Esophagus muscularis mucosa (tissue), 4 donors: Measurements from ENCODE around the gene NUP93.

Experiments
- CTCF ChIP-seq, 3 experiments: fragments of 200-600 bp in 2 of 3; fragments of 450-650 bp in 1 of 3; sonication (generic) in 2 of 3; IDR thresholded peaks; one replicate each; pipeline ENCODE4 v1.5.1; 2017 to 2019; ENCODE audit warnings: antibody characterized with exemption in 3 of 3, mild to moderate bottlenecking in 2 of 3, moderate library complexity in 1 of 3
- EP300 ChIP-seq: sonication (generic); formaldehyde crosslinking; IDR thresholded peaks from one replicate; pipeline ENCODE4 v1.6.1; 2017; ENCODE audit warnings: antibody characterized with exemption
- POLR2AphosphoS5 ChIP-seq, 2 donors: sonication (generic); formaldehyde crosslinking; IDR thresholded peaks; one replicate each; pipeline ENCODE4 v1.6.1; 2017; ENCODE audit warnings: antibody characterized with exemption in 2 of 2

- TF ChIP-seq CTCF (IDR thresholded peaks at IDR 0.05) (no peak), EP300 (no peak), POLR2AphosphoS5 (IDR thresholded peaks at IDR 0.05) (no peak)
These were observed 122.4 kb downstream of the NUP93 start for GRCh38 chr16:56852401-56852730.
